GM23338 (cell line): ENCODE data around the gene PRR29. TPM values are rescaled to one million over a fixed set of nuclear protein-coding genes. Genes with fewer than 3 reads are reported as not detected.

Experiments
- ATAC-seq: fragments of 200-7000 bp; cut with Tn5 transposase; 3 replicates; pipeline ENCODE4 v1.9.1; 2020
- DNase-seq: peaks from one replicate; pipeline ENCODE4 v3.0.0-alpha.2; 2015; ENCODE audit warnings: low spot score
- H2AFZ ChIP-seq: fragments of 200-600 bp; sonication (generic); 2 replicates; pipeline ENCODE4 v1.8.0; 2016; ENCODE audit warnings: antibody characterized with exemption, mild to moderate bottlenecking, moderate library complexity
- H3F3A ChIP-seq: fragments of 200-600 bp; sonication (generic); replicated peaks from 2 replicates; pipeline ENCODE4 v1.8.0; 2017; ENCODE audit warnings: antibody characterized with exemption, mixed run types, low read depth
- H3K27ac ChIP-seq: fragments of 200-600 bp; sonication (generic); 2 replicates; pipeline ENCODE4 v1.6.1; 2016; ENCODE audit warnings: low read depth
- H3K27me3 ChIP-seq: fragments of 200-600 bp; sonication (generic); 2 replicates; pipeline ENCODE4 v1.8.0; 2016; ENCODE audit warnings: mild to moderate bottlenecking, mixed run types, moderate library complexity; ENCODE audit not compliant: insufficient read depth
- H3K36me3 ChIP-seq: fragments of 200-600 bp; sonication (generic); 2 replicates; pipeline ENCODE4 v1.8.0; 2016; ENCODE audit warnings: mild to moderate bottlenecking; ENCODE audit not compliant: insufficient read depth
- H3K4me1 ChIP-seq: fragments of 200-600 bp; sonication (generic); 2 replicates; pipeline ENCODE4 v1.8.0; 2016; ENCODE audit warnings: mild to moderate bottlenecking, moderate library complexity; ENCODE audit not compliant: insufficient read depth
- H3K4me2 ChIP-seq: fragments of 200-600 bp; sonication (generic); 2 replicates; pipeline ENCODE4 v1.7.1; 2017; ENCODE audit warnings: mixed run types
- H3K4me3 ChIP-seq: fragments of 200-600 bp; sonication (generic); 2 replicates; pipeline ENCODE4 v1.6.1; 2016; ENCODE audit warnings: mixed run types
- H3K79me2 ChIP-seq: fragments of 200-600 bp; sonication (generic); replicated peaks from 2 replicates; pipeline ENCODE4 v1.8.0; 2017; ENCODE audit warnings: mild to moderate bottlenecking; ENCODE audit not compliant: insufficient read depth
- H3K9me2 ChIP-seq: fragments of 200-600 bp; sonication (generic); 2 replicates; pipeline ENCODE4 v1.8.0; 2017; ENCODE audit not compliant: insufficient read depth
- H4K20me1 ChIP-seq: fragments of 200-600 bp; sonication (generic); replicated peaks from 2 replicates; pipeline ENCODE4 v1.8.0; 2017; ENCODE audit warnings: mild to moderate bottlenecking; ENCODE audit not compliant: insufficient read depth
- H3K27ac Mint-ChIP-seq: 2 replicates; pipeline ENCODE4 v1.8.0; 2020; ENCODE audit warnings: inconsistent platforms, mild to moderate bottlenecking, moderate library complexity, mixed read lengths
- H3K27me3 Mint-ChIP-seq: 3 replicates; pipeline ENCODE4 v1.8.0; 2022; ENCODE audit warnings: low read depth, mild to moderate bottlenecking, moderate library complexity, mixed read lengths, inconsistent platforms; ENCODE audit not compliant: insufficient read depth, poor library complexity
- H3K36me3 Mint-ChIP-seq: 3 replicates; pipeline ENCODE4 v1.8.0; 2021; ENCODE audit warnings: low read depth, mild to moderate bottlenecking, inconsistent platforms, moderate library complexity, mixed read lengths
- H3K4me1 Mint-ChIP-seq: 3 replicates; pipeline ENCODE4 v1.8.0; 2020; ENCODE audit warnings: mild to moderate bottlenecking, inconsistent platforms, mixed read lengths
- H3K4me3 Mint-ChIP-seq: 3 replicates; pipeline ENCODE4 v1.8.0; 2021; ENCODE audit warnings: moderate library complexity, mild to moderate bottlenecking, inconsistent platforms, mixed read lengths
- H3K9me3 Mint-ChIP-seq: 3 replicates; pipeline ENCODE4 v1.8.0; 2020; ENCODE audit warnings: moderate library complexity, mild to moderate bottlenecking, inconsistent platforms, mixed read lengths
- CREB1 ChIP-seq: fragments of 250-450 bp; sonication (Bioruptor Pico); IDR thresholded peaks from 2 replicates; pipeline ENCODE4 v1.5.0; 2020; ENCODE audit warnings: low read depth, mild to moderate bottlenecking, moderate library complexity
- CTCF ChIP-seq, 2 experiments: fragments of 200-600 bp in 1 of 2; sonication (generic) in 1 of 2; conservative IDR thresholded peaks; 2 replicates each; pipeline versions ENCODE4 v1.5.1 to v1.6.1; 2016 to 2017; ENCODE audit warnings: antibody characterized with exemption in 2 of 2, low read depth in 2 of 2, mild to moderate bottlenecking in 2 of 2, moderate library complexity in 1 of 2
- EZH2 ChIP-seq: fragments of 200-600 bp; sonication (generic); IDR thresholded peaks from one replicate; pipeline ENCODE4 v1.8.0; 2017; ENCODE audit warnings: antibody characterized with exemption, mild to moderate bottlenecking, low read depth; ENCODE audit not compliant: unreplicated experiment
- EZH2phosphoT487 ChIP-seq: fragments of 200-600 bp; sonication (generic); IDR thresholded peaks from one replicate; pipeline ENCODE4 v1.8.1; 2018; ENCODE audit warnings: antibody characterized with exemption; ENCODE audit not compliant: unreplicated experiment
- NANOG ChIP-seq: IDR thresholded peaks from 2 replicates; pipeline ENCODE4 v1.6.1; 2016; ENCODE audit warnings: antibody characterized with exemption, borderline replicate concordance
- REST ChIP-seq: IDR thresholded peaks from one replicate; pipeline ENCODE4 v1.6.1; 2018; ENCODE audit warnings: antibody characterized with exemption; ENCODE audit not compliant: unreplicated experiment
- ZNF114 ChIP-seq: fragments of 250-450 bp; sonication (Bioruptor Pico); IDR thresholded peaks from 2 replicates; pipeline ENCODE4 v1.5.0; 2020; ENCODE audit warnings: mild to moderate bottlenecking, moderate library complexity
- ZNF331 ChIP-seq: fragments of 250-450 bp; sonication (Bioruptor Pico); IDR thresholded peaks from 2 replicates; pipeline ENCODE4 v1.5.0; 2020; ENCODE audit warnings: low read depth, mild to moderate bottlenecking, moderate library complexity
- polyA plus RNA-seq: library from polyadenylated mRNA; unstranded; fragments of >200 nt; fragmentation: Nextera tagmentation; extraction: Ambion mirVana; gene quantifications from 2 replicates; pipeline ENCODE4 v1.2.1, GENCODE V29; 2016
- total RNA-seq: library from RNA; depleted of rRNA; stranded (reverse); fragments of >200 nt; shearing (Covaris generic); gene quantifications from 2 replicates; pipeline ENCODE4 v1.2.3, GENCODE V29; 2014

The PRR29 gene
- total and polyA plus RNA-seq, 2 experiments from 2014 or later, result 0.24 to 1.3 TPM

- no peak overlapping the region for H3K4me3 ChIP-seq
- Mint-ChIP-seq H3K4me3 (no peak overlapping the region), H3K9me3 (no peaks in the 10 kb centered on the region; the same call in 2 of the 3 replicates), H3K27ac (no peak overlapping the region), H3K4me1 (peaks cover 20% of the 10 kb centered on the region), H3K36me3 (no peaks in the 10 kb centered on the region), H3K27me3 (peaks cover 23% of the 10 kb centered on the region)
- DNase-seq (no peak), ATAC-seq (no peak)
- no peak overlapping the region for H3K4me2 ChIP-seq
- H3K27ac ChIP-seq, result no peak overlapping the region
- H3F3A ChIP-seq, result no peaks in the 10 kb centered on the region
- H3K36me3 ChIP-seq, result no peaks in the 10 kb centered on the region
- H4K20me1 ChIP-seq, result no peaks in the 10 kb centered on the region
- no peak overlapping the region for H2AFZ ChIP-seq
- H3K9me2 ChIP-seq, result no peaks in the 10 kb centered on the region
- TF ChIP-seq NANOG, result no peak
- TF ChIP-seq CTCF (conservative IDR thresholded peaks at IDR 0.05; ENCODE audit: low read depth in 2 of 2), result no peak
- no peaks in the 10 kb centered on the region for H3K79me2 ChIP-seq
- H3K27me3 ChIP-seq, result peaks cover 11% of the 10 kb centered on the region; the same call in 1 of the 2 replicates
- H3K4me1 ChIP-seq, result 0 out of 2 replicates have a peak, but pooled peaks cover 4% of the 10 kb centered on the region
Observed at GRCh38 chr17:64003526-64004121, 5.5 kb downstream of the PRR29 start.

GRCh38 chr17:64004218-64004770 is 6.1 kb downstream of the PRR29 start:
- no peak overlapping the region for H2AFZ ChIP-seq
- H3K9me3 Mint-ChIP-seq, result no peaks in the 10 kb centered on the region; the same call in 2 of the 3 replicates
- no peak overlapping the region for H3K27ac Mint-ChIP-seq
- H3F3A ChIP-seq, result no peaks in the 10 kb centered on the region
- no peak overlapping the region for H3K4me3 ChIP-seq
- no peak overlapping the region for H3K4me2 ChIP-seq
- ATAC-seq (no peak), DNase-seq (no peak)
- no peak overlapping the region for H3K4me3 Mint-ChIP-seq
- H3K4me1 ChIP-seq, result no peaks in the 10 kb centered on the region
- H3K27ac ChIP-seq, result no peak overlapping the region
- no peaks in the 10 kb centered on the region for H3K79me2 ChIP-seq
- H3K27me3 ChIP-seq, result peaks cover 6% of the 10 kb centered on the region; the same call in 1 of the 2 replicates
- H4K20me1 ChIP-seq, result no peaks in the 10 kb centered on the region
- no peaks in the 10 kb centered on the region for H3K36me3 Mint-ChIP-seq
- H3K36me3 ChIP-seq, result no peaks in the 10 kb centered on the region
- H3K4me1 Mint-ChIP-seq, result peaks cover 15% of the 10 kb centered on the region
- H3K27me3 Mint-ChIP-seq, result peaks cover 18% of the 10 kb centered on the region
- H3K9me2 ChIP-seq, result no peaks in the 10 kb centered on the region
- no peak for TF ChIP-seq CREB1
- no peak for TF ChIP-seq ZNF114 (CRISPR knock-in tag)
- no peak for TF ChIP-seq NANOG
- TF ChIP-seq EZH2phosphoT487, result no peak
- TF ChIP-seq EZH2, result no peak
- no peak for TF ChIP-seq REST
- no peak for TF ChIP-seq CTCF (conservative IDR thresholded peaks at IDR 0.05; ENCODE audit: low read depth in 2 of 2)
- TF ChIP-seq ZNF331 (CRISPR knock-in tag), result no peak
